HG02970 (cell line): ENCODE data around the gene PPP1R12B.
"Not testable (repeated sequence)": the region's sequence is repeated elsewhere in the genome, so short reads cannot be mapped to it uniquely, and the experiment has no call there.

Experiments used
- ATAC-seq: cut with Tn5 transposase; IDR thresholded peaks from one replicate; pipeline ENCODE4 v1.9.1; 2021; ENCODE audit warnings: mild to moderate bottlenecking, moderate library complexity, moderate number of reproducible peaks; ENCODE audit not compliant: unreplicated experiment, low FRiP score

PPP1R12B gene

DNA sequence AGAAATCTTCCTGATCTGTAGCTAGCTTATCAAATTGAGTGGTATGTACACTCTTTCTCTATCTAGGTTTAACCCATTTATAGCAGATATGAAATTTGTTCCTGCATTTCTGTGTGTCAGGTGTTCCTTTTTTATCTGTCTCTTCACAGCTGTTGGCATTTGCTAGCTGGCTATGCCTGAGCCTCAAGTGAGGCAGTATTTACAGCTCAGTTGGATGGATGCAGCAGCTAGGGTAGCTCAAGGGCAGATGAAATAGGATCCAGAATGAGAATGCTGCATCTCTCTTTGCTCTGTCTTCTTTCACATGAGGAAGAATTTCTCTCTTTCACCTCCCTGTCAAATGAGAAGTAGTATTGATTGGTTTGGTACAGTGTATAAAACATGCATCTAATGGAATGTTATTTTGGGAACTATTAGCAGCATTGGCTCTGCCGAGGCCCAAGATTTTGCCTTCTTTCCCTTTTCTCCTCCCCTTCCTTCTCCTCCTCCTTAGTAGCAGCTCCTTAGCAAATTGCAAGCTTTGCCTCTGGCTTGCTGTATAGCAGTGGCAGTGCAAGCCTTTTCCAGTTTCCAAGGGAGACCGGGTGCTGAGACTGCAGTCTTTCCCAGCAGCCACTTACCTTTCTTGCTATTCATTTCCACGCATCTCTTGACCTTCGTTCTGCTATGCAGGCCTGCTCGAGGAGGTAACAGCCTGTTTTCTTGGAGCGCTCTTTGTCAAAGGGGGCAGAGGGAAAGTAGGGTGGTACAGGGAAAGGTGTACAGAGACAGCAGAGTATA, 125.0 kb downstream of the PPP1R12B start:
- ATAC-seq: not testable (repeated sequence)

- not testable (repeated sequence) for ATAC-seq
Measured at GRCh38 chr1:202479661-202480060, 131.2 kb downstream of the PPP1R12B start.

GRCh38 chr1:202480640-202481039, 132.1 kb downstream of the PPP1R12B start:
- ATAC-seq: not testable (repeated sequence)

GRCh38 chr1:202483362-202483761, 134.9 kb downstream of the PPP1R12B start:
- not testable (repeated sequence) for ATAC-seq

GRCh38 chr1:202484032-202484431, 135.5 kb downstream of the PPP1R12B start:
- not testable (repeated sequence) for ATAC-seq

- ATAC-seq: not testable (repeated sequence)
Measured at GRCh38 chr1:202484820-202485219, 136.3 kb downstream of the PPP1R12B start.

- ATAC-seq: peak; percentile 63
Measured at GRCh38 chr1:202488178-202488649, 139.7 kb downstream of the PPP1R12B start.

- ATAC-seq: not testable (repeated sequence)
Measured at GRCh38 chr1:202489101-202489500, 140.6 kb downstream of the PPP1R12B start.

- not testable (repeated sequence) for ATAC-seq
Measured at GRCh38 chr1:202493112-202493511, 144.6 kb downstream of the PPP1R12B start.

DNA sequence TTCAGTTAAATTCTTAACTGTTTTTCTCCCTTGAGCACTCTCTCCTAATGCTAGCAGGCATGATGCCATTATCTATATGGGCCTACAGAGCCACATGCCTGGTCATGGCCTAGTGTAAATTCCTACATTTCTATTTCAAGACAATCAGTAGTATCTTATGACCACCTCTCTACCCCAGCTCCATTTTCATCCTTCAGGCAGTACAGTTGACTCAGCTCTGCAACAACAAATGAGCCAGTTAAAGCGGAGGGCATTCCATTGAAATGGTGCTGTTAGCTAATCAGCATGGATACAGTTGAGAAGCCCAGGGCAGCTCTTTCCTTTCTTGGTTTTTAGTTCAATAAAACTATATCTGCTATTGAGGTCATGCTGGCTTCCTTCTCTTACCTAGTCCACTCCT, 150.0 kb downstream of the PPP1R12B start:
- no peak for ATAC-seq

GRCh38 chr1:202499997-202500396, 151.5 kb downstream of the PPP1R12B start:
- not testable (repeated sequence) for ATAC-seq

GRCh38 chr1:202501281-202501680, 152.8 kb downstream of the PPP1R12B start:
- ATAC-seq: no peak

GRCh38 chr1:202505356-202505755, 156.9 kb downstream of the PPP1R12B start:
- ATAC-seq: no peak

DNA sequence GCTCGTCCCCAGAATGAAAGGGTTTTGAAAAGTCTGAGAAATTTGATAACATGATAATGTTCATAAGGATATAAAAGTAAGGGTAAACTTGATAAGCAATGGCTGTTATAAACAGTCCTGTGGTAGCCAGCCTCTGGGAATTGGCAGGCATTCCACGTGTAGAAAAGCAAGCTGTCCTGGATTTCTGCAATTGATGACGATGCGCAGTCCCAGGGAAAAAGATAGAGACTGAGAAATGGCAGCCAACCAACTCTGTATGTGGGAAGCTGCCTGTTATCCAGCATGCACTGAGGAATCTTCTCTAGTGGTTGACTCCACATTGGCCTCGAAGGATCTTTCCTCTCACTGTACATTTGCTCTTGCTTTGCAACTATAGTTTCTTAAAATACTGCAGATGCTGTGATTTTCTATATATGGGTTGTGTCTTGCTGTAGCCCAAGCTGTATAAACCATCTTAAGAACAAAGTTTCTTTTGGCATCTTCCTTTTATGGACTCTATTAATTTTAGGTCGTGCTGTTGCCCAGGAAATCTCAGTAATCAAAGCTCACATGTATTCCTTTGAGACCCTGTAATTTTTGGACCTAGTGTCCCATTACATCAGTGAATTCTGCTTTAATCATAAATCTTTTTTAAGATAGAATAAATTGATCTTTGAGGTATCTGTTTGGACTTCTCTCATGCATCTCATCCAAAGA, 157.5 kb downstream of the PPP1R12B start:
- not testable (repeated sequence) for ATAC-seq

DNA sequence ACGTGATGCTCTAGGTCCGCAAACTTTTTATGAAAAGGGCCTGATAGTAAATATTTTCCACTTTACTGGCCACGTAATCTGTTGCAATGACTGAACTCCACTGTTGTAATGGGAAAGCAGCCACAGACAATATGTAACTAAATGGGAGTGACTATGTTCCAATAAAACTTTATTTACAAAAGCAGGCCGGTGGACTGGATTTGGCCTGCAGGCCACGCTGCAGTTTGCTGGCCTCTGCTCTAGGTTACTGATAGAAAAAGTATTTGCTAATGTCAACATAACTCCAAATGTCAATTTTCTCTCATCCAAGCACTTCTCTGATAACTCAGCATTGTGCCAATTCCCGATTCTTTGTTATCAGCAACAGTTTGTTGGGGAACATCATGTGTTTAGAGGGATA, 160.4 kb downstream of the PPP1R12B start:
- ATAC-seq: not testable (repeated sequence)

DNA sequence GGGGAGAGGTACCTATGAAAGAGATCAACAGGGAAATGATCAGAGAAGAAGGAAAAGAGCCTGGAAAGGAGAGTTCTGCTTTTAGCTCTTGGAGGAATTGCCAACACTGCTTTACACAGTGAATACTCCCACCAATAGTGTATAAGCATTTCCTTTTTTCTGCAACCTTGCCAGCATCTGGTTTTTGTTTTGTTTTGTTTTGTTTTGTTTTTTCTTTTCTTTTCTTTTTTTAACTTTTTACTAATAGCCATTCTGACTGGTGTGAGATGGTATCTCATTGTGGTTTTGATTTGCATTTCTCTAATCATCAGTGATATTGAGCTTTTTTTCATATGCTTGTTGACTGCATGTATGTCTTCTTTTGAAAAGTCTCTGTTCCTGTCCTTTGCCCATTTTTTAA, 165.4 kb downstream of the PPP1R12B start:
- not testable (repeated sequence) for ATAC-seq

DNA sequence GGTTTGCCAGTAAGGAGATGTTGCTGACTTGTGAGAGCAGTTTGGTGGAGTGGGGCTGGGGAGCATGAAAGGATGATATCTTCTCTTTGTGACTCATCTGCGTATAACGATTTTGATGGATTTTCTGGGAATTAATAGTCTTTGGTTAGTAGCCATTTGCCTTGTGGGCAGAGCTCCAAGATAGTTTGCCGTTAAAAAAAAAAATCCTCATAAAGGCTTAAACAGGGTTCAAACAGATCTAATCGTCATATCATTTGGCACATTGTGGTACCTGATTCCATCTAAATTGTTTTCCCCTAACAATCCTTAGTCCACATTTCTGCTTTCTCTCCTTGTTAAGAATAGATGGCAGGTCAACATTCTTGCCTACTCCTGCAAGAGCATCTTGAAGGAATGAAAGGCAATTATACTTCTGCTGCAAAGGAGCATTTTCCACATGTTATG, 168.0 kb downstream of the PPP1R12B start:
- ATAC-seq: no peak

- not testable (repeated sequence) for ATAC-seq
Measured at GRCh38 chr1:202517146-202517545, 168.6 kb downstream of the PPP1R12B start.

GRCh38 chr1:202518180-202518579, 169.7 kb downstream of the PPP1R12B start:
- not testable (repeated sequence) for ATAC-seq

DNA sequence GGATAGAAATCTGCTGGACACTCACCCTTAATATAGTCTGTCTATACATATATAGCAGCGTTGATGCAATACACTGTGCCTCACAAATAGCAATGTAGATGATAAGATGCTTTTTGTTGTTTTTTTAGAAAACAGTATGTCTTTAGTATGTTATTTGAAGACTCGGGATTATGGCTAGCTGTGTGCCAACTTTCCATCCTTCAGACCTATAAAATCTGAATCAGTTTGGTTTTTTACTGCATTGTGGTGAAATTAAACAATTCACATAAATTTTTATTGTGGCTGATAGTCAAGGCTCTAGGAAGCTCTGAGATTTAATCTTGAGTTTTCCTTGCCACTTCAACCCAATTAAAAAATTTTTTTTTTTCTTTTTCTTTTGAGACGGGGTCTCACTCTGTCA, 170.4 kb downstream of the PPP1R12B start:
- ATAC-seq: not testable (repeated sequence)

GRCh38 chr1:202520129-202520856, 171.8 kb downstream of the PPP1R12B start:
- not testable (repeated sequence) for ATAC-seq
